UCSD-AML1 (cell line): Measurements from ENCODE around the gene TIPARP.
"Not testable (repeated sequence)": the region's sequence is repeated elsewhere in the genome, so short reads cannot be mapped to it uniquely, and the experiment has no call there.

Experiments used
- DNase-seq: peaks from one replicate; lab custom pipeline; 2025; ENCODE audit not compliant: unreplicated experiment; lab: John Stamatoyannopoulos, UW

TIPARP gene

DNA sequence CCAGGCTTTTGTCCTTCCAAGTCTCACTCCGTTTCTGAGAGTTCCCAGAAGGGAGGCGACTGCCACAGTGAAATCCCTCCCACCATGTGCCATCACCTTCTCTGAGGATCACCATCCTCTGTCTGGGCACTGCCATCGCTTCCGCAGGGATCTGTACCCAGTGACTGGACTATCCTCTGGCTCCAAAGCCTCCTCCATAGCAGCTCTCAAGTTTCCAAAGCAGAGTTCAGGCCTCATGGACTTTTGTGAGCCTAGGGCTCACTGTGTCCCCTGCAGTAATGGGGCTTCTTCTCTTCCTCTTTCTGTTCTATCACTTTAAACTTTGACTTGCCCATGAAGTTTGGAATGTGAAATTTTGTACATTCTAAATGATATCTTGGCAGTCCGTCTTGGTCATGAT is 63.9 kb downstream of the TIPARP start:
- no peak for DNase-seq

DNA sequence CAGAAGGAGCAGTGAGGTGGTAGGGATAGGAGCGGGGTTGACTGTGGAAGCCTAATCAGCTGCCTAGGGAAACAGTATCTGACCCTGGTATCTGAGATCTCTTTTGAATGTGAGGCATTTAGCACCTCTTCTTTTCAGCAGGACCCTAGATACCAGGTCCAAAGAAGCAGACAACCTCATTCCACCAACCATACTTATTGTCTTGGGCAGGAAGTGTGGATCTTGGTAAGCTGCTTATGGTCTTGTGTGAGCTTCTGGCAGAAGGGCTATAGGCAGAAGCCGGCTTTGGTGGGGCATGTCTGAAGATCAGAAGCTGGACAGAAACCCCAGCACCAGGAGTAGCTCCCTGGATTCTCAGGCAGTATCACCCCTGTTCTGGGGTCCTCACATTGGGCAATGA is 65.6 kb downstream of the TIPARP start:
- no peak for DNase-seq

- not testable (repeated sequence) for DNase-seq
These were observed 66.2 kb downstream of the TIPARP start for GRCh38 chr3:156740581-156740980.

DNA sequence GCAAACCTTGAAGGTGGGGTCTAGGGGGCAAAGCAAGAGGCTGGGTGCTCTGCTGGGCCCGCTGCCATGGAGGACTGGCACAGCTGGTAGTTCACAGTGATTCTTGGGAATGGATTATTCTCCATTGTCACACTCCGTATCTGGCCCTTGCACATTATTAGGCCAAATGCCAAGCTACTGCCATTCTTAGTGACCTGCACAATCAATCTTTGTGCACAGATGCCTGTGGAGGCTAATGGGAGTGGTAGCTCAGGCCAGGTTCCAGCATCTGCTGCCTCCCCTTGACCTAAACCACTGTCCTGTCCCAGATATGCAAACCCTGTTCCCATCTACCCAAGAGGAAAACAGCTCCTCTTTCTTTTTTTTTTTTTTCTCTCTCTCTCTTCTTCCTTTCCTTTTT is 67.5 kb downstream of the TIPARP start:
- no peak for DNase-seq

- DNase-seq = no peak
These were observed 68.0 kb downstream of the TIPARP start for GRCh38 chr3:156742401-156742800.

GRCh38 chr3:156743859-156744258 is 69.5 kb downstream of the TIPARP start:
- no peak for DNase-seq

GRCh38 chr3:156744631-156745030 is 70.2 kb downstream of the TIPARP start:
- DNase-seq = no peak

DNA sequence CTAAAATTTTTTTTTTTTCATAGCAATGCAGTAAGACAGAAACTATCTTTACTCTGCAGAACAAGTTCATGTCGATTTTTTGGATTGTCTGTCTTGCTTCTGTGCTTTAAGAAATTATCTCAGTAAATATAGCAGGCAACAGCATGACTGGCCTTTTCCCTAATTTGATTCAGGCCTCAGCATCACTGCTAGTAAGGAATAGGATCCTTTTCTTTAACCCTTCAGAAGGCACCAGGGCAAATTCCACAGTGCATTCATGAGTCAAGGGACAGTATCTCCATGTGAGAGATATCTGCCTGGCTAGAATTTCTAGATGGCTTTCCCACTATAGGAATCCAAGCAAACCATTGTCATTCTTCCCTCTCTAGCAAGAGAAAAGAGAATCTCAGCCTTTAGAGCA is 71.4 kb downstream of the TIPARP start:
- no peak for DNase-seq

DNA sequence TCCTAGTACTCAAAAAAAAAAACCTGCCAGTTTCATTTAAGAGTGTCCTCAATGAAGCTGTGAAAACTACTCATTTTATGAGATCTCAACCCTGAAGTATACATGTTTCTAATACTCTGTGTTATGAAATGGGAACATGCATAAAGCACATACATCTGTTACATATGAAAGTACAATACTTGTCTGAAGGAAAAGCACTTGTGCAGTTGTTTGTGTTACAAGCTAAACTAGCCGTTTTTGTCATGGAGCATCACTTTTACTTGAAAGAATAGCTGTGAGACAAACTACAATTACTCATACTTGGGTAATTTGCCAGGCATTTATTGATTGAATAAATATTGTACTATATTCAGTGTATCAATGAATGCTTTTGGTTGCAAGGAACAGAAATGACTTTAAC is 72.7 kb downstream of the TIPARP start:
- no peak for DNase-seq

GRCh38 chr3:156749244-156749643 is 74.9 kb downstream of the TIPARP start:
- no peak for DNase-seq

DNA sequence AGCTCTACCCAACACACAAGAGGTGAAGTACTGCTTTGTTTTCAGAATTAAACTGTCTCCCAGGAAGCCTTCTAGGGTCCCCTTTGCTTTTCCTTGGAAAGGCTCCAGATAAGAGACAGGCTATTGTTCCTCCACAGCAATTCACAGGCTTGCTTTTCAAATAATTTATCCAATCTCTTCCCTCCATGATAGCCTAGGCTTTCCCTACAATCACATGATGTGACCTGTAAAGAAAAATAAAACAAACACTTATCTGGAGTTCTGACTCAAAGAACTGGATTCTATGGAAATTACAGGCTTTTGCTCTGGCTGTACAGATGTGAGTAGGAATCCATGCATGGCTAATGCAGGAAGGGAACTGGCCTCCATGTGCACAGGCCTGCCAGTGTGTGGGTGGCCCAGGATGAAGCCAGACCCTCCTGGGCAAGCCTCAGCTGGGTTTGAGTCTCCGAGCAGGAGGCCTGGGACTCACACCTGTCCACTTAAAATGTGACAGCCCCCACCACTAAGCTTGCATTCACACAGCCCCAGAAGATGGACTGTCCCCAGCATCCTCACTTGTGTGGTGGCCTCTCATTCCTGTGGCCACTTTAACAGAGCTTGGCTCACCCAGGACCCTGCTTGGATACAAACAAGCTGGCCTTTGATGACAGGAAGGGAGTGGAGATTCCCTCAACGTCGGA is 75.9 kb downstream of the TIPARP start:
- DNase-seq = no peak

DNA sequence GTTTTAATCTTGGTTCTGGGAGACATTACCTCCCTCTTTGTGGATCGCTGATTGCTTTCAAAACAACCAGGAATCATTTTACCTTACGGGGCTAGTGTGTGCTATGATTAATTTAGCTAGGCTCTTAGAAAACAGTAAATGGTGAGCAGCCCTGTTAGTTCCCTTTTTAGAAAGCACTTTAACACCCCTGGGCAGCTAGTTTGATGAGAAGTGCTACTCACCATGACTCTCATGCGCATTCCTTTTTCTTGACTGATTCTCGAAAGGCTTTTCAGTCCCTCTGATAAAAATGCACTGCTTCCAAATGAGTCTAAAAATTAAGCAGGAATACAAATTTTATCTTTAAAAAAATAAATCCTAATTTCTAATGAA is 76.5 kb downstream of the TIPARP start:
- DNase-seq = no peak

- DNase-seq = no peak
These were observed 77.2 kb downstream of the TIPARP start for GRCh38 chr3:156751461-156752025.
